GM18519 (cell line): ENCODE data around the gene CHID1.

Source experiments
- ATAC-seq: cut with Tn5 transposase; IDR thresholded peaks from one replicate; pipeline ENCODE4 v1.9.1; 2021; ENCODE audit warnings: mild to moderate bottlenecking, moderate library complexity; ENCODE audit not compliant: unreplicated experiment, low FRiP score

CHID1 gene

GRCh38 chr11:889687-890475 is 20.7 kb downstream of the CHID1 start:
- no peak for ATAC-seq

GRCh38 chr11:889257-889656 is 21.4 kb downstream of the CHID1 start:
- ATAC-seq: no peak

GRCh38 chr11:888310-889212 is 22.0 kb downstream of the CHID1 start:
- ATAC-seq: no peak

- ATAC-seq: no peak
Observed at GRCh38 chr11:887589-887988, 23.0 kb downstream of the CHID1 start.

GRCh38 chr11:886568-886967 is 24.0 kb downstream of the CHID1 start:
- no peak for ATAC-seq

GRCh38 chr11:884578-885070 is 26.0 kb downstream of the CHID1 start:
- no peak for ATAC-seq

- ATAC-seq: no peak
Observed at GRCh38 chr11:883527-883926, 27.1 kb downstream of the CHID1 start.

GRCh38 chr11:882596-882995 is 28.0 kb downstream of the CHID1 start:
- no peak for ATAC-seq

- ATAC-seq: no peak
Observed at GRCh38 chr11:880447-880846, 30.2 kb downstream of the CHID1 start.

- ATAC-seq: no peak
Observed at GRCh38 chr11:877565-877964, 33.0 kb downstream of the CHID1 start.

- ATAC-seq: no peak
Observed at GRCh38 chr11:876545-876944, 34.1 kb downstream of the CHID1 start.

GRCh38 chr11:875769-876301 is 34.8 kb downstream of the CHID1 start:
- ATAC-seq: no peak

GRCh38 chr11:875203-875602 is 35.4 kb downstream of the CHID1 start:
- no peak for ATAC-seq

- ATAC-seq: no peak
Observed at GRCh38 chr11:873706-874105, 36.9 kb downstream of the CHID1 start.

GRCh38 chr11:872799-873198 is 37.8 kb downstream of the CHID1 start:
- no peak for ATAC-seq

GRCh38 chr11:871472-871871 is 39.1 kb downstream of the CHID1 start:
- ATAC-seq: no peak

GRCh38 chr11:870418-870817 is 40.2 kb downstream of the CHID1 start:
- ATAC-seq: no peak

GRCh38 chr11:870127-870413 is 40.5 kb downstream of the CHID1 start:
- ATAC-seq: no peak

- no peak for ATAC-seq
Observed at GRCh38 chr11:869399-870126, 41.0 kb downstream of the CHID1 start.

GRCh38 chr11:868802-869201 is 41.8 kb downstream of the CHID1 start:
- no peak for ATAC-seq

GRCh38 chr11:868394-868793 is 42.2 kb downstream of the CHID1 start:
- ATAC-seq: no peak
